ENCODE data around the gene NAP1L4. TPM values are rescaled to one million over a fixed set of nuclear protein-coding genes. Genes with fewer than 3 reads are reported as not detected.

NAP1L4 gene
- total RNA-seq, 1 experiment from 2014 or later = 144 TPM

GRCh38 chr11:2942447-2942846, 49.7 kb downstream of the NAP1L4 start:
- H4K20me1 ChIP-seq (ENCODE audit: insufficient read depth) = no peaks in the 10 kb centered on the region
- no peak for DNase-seq (ENCODE audit: low read depth, low spot score)
- H3K4me1 ChIP-seq (ENCODE audit: control insufficient read depth in 1 of 2, insufficient read depth in 2 of 2, low read length in 2 of 2) = peaks cover 22 to 41% of the 10 kb centered on the region in 2 experiments
- H2AFZ ChIP-seq (ENCODE audit: low read depth, low read length, poor library complexity, severe bottlenecking) = no peak overlapping the region
- ChIA-PET CTCF (no interaction called here), POLR2A (no interaction called here), RAD21 (ENCODE audit: low non-redundant PET in 1 of 2, low total read pairs in 2 of 2, uncharacterized antibody in 2 of 2, unreplicated experiment in 2 of 2) (no interaction called here)
- no peaks in the 10 kb centered on the region for H3K27me3 ChIP-seq (ENCODE audit: insufficient read depth, low read length)
- H3K9me3 ChIP-seq (ENCODE audit: control insufficient read depth in 1 of 2, insufficient read depth in 1 of 2, low read depth in 1 of 2, low read length in 2 of 2) = peaks cover 0 to 9% of the 10 kb centered on the region in 2 experiments; a peak in 1 of 4 replicates
- no peak for ATAC-seq
- H3K9ac ChIP-seq (ENCODE audit: low read length) = no peak overlapping the region
- H3K36me3 ChIP-seq (ENCODE audit: control insufficient read depth in 1 of 2, insufficient read depth in 2 of 2, low read length in 2 of 2) = peaks cover 12 to 23% of the 10 kb centered on the region in 2 experiments; a peak in 2 of 4 replicates
- H3K27ac ChIP-seq (ENCODE audit: low read depth, low read length) = no peak overlapping the region
- BruUV-seq (replicated peaks) = no TSS peak
- H3K4me2 ChIP-seq (ENCODE audit: low read length) = no peak overlapping the region
- TF ChIP-seq EGR1 (IDR thresholded peaks at IDR 0.05; ENCODE audit: low read depth) = no peak
- TF ChIP-seq SRF (IDR thresholded peaks at IDR 0.05; ENCODE audit: low read depth) = no peak
- TF ChIP-seq TCF7L2 (IDR thresholded peaks at IDR 0.05; ENCODE audit: borderline replicate concordance, extremely low read depth, insufficient read depth, insufficient read length) = no peak
- TF ChIP-seq SIN3A (IDR thresholded peaks at IDR 0.05; ENCODE audit: low read depth) = no peak
- TF ChIP-seq ZBTB33 (IDR thresholded peaks at IDR 0.05; ENCODE audit: extremely low read depth, insufficient replicate concordance, low read length) = no peak
- TF ChIP-seq CBX3 (IDR thresholded peaks at IDR 0.05; ENCODE audit: low read depth) = no peak
- H3K79me2 ChIP-seq (ENCODE audit: insufficient read depth, low read length) = peaks cover 12% of the 10 kb centered on the region; the same call in 1 of the 2 replicates
- H3K4me3 ChIP-seq (replicated peaks in 1 of 2; ENCODE audit: low read depth in 1 of 2, low read length in 2 of 2) = no peak overlapping the region
- no peaks in the 10 kb centered on the region for H3K9me2 ChIP-seq (ENCODE audit: insufficient read depth)
- intact Hi-C loops (cut with micrococcal nuclease) = no loop called here

All from HCT116 (cell line).